Lower lobe of right lung (tissue), 2 donors: ENCODE measurements around the gene CGB1. TPM values are rescaled to one million over a fixed set of nuclear protein-coding genes. Genes with fewer than 3 reads are reported as not detected.
A peak's percentile ranks its signal among the peaks of the same experiment; 100 is the strongest.

Experiments used
- ATAC-seq, 2 donors: fragments of 200-7000 bp; cut with Tn5 transposase; one replicate each; pipeline ENCODE4 v1.9.1; 2020 to 2022; ENCODE audit warnings: mild to moderate bottlenecking in 2 of 2, moderate library complexity in 2 of 2
- DNase-seq: peaks from one replicate; pipeline ENCODE4 v3.0.0-alpha.2; 2020
- H3K27ac ChIP-seq: fragments of 200-600 bp; one replicate; pipeline ENCODE4 v1.8.0; 2022
- H3K27me3 ChIP-seq: fragments of 200-600 bp; one replicate; pipeline ENCODE4 v1.8.0; 2022; ENCODE audit warnings: low read depth
- H3K36me3 ChIP-seq: fragments of 200-600 bp; one replicate; pipeline ENCODE4 v1.8.0; 2022; ENCODE audit warnings: mild to moderate bottlenecking
- H3K4me1 ChIP-seq: fragments of 200-600 bp; one replicate; pipeline ENCODE4 v1.8.0; 2022
- H3K4me3 ChIP-seq: fragments of 200-600 bp; one replicate; pipeline ENCODE4 v1.8.0; 2022; ENCODE audit warnings: mild to moderate bottlenecking
- H3K9me3 ChIP-seq: fragments of 200-600 bp; one replicate; pipeline ENCODE4 v1.8.0; 2022
- intact Hi-C: fragments of 100-400 bp; cut with DNase I; formaldehyde crosslinking; loops from one replicate; pipeline ENCODE4 v1.11.0; 2022
- total RNA-seq: library from RNA; stranded (reverse); fragmentation: NEBNext Ultra II Directional; extraction: Animal tissue kit (Norgen Biotek cat#: 25700); gene quantifications from one replicate; pipeline ENCODE4 v1.2.1, GENCODE V29; 2021
- TF ChIP-seq, protein P1 (sequence below): fragments of 200-600 bp; IDR thresholded peaks from one replicate; pipeline ENCODE4 v1.8.0; 2022; ENCODE audit warnings: antibody characterized with exemption, mild to moderate bottlenecking
- donor health status: DM: no; HTN: yes; CAD: no; lungs with severe emphysema.

The CGB1 gene
- total RNA-seq, 1 donor from 2014 or later, result not detected

DNA sequence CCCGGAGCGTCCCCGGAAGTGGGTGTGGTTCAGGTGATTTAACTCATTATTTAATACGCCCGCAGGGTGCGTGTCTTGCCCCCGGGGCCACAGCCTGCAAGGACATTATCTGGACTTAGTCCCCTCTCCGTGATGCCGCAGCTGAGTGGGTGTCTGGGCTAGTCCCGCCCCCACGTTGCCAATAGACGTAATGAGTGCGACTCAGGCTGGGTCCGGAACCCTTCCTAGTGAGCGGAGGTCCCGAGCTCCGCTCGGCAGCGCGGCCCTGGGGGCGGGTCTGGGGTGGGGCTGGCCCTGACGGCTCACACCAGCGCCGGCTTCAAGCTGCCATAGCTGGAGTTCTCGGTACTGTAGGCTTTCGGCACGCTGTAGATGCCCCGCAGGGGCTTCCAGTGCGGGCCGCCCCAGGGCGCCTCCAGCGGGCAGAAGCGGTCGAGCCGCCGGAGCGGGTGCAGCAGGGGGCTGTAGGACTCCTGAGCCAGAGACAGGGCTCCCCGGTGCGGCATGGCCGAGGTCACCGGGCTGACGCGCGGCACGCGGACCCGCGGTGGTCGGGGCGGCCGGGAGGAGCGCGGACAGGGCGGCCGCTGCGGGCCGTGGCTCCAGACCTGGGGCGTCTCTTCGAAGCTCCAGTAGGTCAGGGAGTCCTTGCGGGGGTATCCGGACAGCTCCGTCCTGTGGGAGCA is 18.9 kb downstream of the CGB1 start:
- Histone ChIP-seq H3K36me3 (peaks cover 20% of the 10 kb centered on the region), H3K4me3 (peak overlapping the region; percentile 54), H3K27ac (no peak overlapping the region), H3K9me3 (no peaks in the 10 kb centered on the region), H3K27me3 (peaks cover 7% of the 10 kb centered on the region), H3K4me1 (peaks cover 21% of the 10 kb centered on the region)
- ATAC-seq (peak; percentile 73 to 80), DNase-seq (peak; percentile 67)
- intact Hi-C loops, result no loop called here
- TF ChIP-seq, protein P1, sequence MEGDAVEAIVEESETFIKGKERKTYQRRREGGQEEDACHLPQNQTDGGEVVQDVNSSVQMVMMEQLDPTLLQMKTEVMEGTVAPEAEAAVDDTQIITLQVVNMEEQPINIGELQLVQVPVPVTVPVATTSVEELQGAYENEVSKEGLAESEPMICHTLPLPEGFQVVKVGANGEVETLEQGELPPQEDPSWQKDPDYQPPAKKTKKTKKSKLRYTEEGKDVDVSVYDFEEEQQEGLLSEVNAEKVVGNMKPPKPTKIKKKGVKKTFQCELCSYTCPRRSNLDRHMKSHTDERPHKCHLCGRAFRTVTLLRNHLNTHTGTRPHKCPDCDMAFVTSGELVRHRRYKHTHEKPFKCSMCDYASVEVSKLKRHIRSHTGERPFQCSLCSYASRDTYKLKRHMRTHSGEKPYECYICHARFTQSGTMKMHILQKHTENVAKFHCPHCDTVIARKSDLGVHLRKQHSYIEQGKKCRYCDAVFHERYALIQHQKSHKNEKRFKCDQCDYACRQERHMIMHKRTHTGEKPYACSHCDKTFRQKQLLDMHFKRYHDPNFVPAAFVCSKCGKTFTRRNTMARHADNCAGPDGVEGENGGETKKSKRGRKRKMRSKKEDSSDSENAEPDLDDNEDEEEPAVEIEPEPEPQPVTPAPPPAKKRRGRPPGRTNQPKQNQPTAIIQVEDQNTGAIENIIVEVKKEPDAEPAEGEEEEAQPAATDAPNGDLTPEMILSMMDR, result peak; percentile 68

DNA sequence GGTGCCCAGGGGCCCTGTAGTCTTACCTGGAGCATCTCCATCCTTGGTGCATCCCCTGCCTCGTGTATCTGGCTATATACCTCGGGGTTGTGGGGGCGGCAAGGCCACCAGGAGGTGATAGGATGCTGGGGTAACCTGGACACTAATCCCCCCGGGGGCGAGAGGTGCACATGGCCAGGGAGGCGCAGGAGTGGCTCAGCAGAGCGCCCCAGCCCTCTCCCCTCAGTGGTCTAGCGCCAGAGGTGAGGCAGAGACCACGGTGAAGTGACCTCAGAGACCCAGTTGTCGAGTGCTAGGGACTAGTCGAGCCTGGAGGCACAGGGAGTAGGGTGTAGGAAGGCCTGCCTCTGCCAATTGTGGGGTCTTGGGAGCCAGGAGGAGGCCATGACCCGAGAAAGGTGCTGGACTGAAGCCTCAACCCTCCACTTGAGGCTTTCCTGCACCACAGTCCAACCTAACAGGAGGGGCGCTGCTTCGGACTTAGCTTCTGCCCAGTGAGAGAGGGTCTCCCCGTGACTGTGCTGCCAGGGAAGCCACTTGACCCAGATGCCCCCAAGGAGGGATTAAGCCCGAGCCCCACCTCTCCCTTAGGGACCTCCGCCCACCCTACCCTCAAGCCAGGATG is 19.5 kb downstream of the CGB1 start, which contains the start of gene LHB:
TSS of gene LHB (minus strand) at position 51 of the 625 bp plus-strand sequence. CDS start at position 41, 10 bp downstream.
- ATAC-seq, result no peak
- Histone ChIP-seq H3K27me3 (peaks cover 7% of the 10 kb centered on the region), H3K36me3 (peaks cover 25% of the 10 kb centered on the region), H3K4me3 (peak within 1 kb of the TSS; percentile 54), H3K4me1 (peaks cover 21% of the 10 kb centered on the region), H3K27ac (no peak within 1 kb of the TSS), H3K9me3 (no peaks in the 10 kb centered on the region)
- intact Hi-C loops, result no loop called here
- no peak for DNase-seq
- TF ChIP-seq, protein P1, result no peak

DNA sequence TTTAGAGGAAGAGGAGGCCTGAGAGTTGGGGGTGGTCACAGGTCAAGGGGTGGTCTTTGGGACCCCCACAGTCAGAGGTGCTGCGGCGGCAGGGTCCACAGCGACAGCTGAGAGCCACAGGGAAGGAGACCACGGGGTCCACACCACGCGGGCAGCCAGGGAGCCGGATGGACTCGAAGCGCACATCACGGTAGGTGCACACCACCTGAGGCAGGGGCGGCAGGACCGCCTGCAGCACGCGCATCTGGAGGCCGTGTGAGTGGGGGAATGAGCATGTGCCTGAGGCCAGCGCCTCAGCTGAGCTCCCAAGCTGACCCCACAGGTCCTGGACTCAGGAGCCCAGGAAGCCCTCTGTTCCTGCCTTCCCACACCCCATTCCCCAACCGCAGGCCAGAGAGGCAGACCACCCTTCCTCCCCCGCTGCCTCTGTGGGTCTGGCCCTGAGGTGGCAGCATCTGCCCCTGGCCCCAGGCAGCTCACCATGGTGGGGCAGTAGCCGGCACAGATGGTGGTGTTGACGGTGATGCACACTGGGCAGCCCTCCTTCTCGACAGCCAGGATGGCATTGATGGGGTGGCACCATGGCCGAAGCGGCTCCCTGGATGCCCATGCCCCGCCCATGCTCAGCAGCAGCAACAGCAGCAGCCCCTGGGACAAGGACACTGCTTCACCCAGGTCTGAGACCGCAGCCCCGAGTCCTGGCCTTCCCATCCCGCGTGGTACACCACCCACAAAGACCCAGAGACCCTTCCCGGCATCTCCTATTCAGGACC is 20.4 kb downstream of the CGB1 start:
- intact Hi-C loops, result no loop called here
- Histone ChIP-seq H3K4me3 (no peak overlapping the region), H3K36me3 (peaks cover 34% of the 10 kb centered on the region), H3K27ac (no peak overlapping the region), H3K9me3 (no peaks in the 10 kb centered on the region), H3K4me1 (peaks cover 21% of the 10 kb centered on the region), H3K27me3 (peaks cover 7% of the 10 kb centered on the region)
- TF ChIP-seq, protein P1, result no peak
- no peak for ATAC-seq
- no peak for DNase-seq

DNA sequence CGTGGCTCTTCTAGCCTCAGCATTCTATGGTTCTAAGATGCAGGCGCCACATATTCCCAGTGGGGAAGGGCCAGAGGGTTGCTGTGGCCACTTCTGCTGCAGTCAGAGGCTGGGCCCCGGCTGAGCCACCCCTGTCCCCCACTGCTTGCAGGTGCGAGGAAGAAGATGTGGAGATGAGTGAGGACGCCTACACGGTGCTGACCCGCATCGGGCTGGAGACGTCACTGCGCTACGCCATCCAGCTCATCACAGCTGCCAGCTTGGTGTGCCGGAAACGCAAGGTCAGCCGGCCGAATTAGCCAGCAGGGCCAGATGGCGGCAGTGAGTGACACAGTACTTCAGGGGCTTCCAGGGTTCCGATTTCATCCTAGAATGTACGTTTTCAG is 21.8 kb downstream of the CGB1 start:
- H3K4me3 ChIP-seq, result no peak overlapping the region
- H3K27me3 ChIP-seq, result no peaks in the 10 kb centered on the region
- intact Hi-C loops, result no loop called here
- no peak overlapping the region for H3K27ac ChIP-seq
- no peaks in the 10 kb centered on the region for H3K9me3 ChIP-seq
- H3K36me3 ChIP-seq, result peaks cover 45% of the 10 kb centered on the region
- TF ChIP-seq, protein P1, result no peak
- ATAC-seq (no peak), DNase-seq (no peak)
- peaks cover 21% of the 10 kb centered on the region for H3K4me1 ChIP-seq

DNA sequence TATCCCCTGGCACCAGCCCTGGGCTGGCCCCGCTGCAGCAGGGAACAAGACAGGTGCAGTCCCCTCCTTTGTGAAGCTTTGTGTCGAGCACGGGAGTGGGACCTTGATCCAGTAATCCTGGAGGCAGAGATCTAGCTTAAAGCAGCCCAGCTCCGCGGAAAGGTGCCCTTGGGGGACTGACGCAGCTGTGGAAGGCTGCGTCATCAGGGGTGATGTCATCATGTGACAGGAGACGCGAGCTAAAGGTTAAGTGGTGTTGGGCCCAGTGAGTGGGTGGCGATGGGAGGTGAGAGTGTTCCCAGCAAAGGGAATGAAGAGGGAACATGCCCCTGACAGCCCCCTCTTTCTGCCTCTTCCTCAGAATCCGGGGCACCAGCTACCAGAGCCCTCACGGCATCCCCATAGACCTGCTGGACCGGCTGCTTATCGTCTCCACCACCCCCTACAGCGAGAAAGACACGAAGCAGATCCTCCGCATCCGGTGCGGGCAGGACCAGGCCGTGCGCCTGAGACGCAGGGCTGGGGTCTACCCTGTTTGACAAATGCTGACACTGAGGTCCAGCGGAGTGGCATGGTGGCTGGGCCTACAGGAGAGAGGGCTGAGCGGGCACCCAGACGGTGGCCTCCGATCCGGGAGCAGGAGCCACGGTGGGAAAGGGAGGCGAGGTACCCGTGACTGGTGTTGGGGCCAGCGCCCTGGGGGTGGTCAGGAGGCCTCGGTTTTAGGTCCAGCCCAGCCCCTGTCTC is 22.4 kb downstream of the CGB1 start:
- DNase-seq, result no peak
- no peak for ATAC-seq

More for the DNA sequence above, 22.4 kb downstream of the CGB1 start:
- H3K4me1 ChIP-seq, result peaks cover 20% of the 10 kb centered on the region
- peaks cover 51% of the 10 kb centered on the region for H3K36me3 ChIP-seq
- H3K27ac ChIP-seq, result no peak overlapping the region
- intact Hi-C loops, result no loop called here
- no peaks in the 10 kb centered on the region for H3K27me3 ChIP-seq
- no peak overlapping the region for H3K4me3 ChIP-seq
- H3K9me3 ChIP-seq, result no peaks in the 10 kb centered on the region
- TF ChIP-seq, protein P1, result no peak
